Measurements from ENCODE around the gene SPDEF. TPM values are rescaled to one million over a fixed set of nuclear protein-coding genes. Genes with fewer than 3 reads are reported as not detected.

Gene SPDEF
- total RNA-seq, 2 experiments from 2014 or later = 0.34 to 0.54 TPM

- Histone ChIP-seq H3K4me2 (ENCODE audit: low read length) (no peak overlapping the region), H3K36me3 (ENCODE audit: insufficient read depth, low read length) (peaks cover 32% of the 10 kb centered on the region), H3K79me2 (ENCODE audit: insufficient read depth, low read depth, low read length) (peaks cover 24% of the 10 kb centered on the region; the same call in 1 of the 2 replicates), H3K9me3 (ENCODE audit: low read length) (no peaks in the 10 kb centered on the region), H2AFZ (ENCODE audit: low read length) (no peak overlapping the region), H3K4me3 (ENCODE audit: low read depth, low read length, poor library complexity, severe bottlenecking) (no peak overlapping the region), H3K4me1 (ENCODE audit: insufficient read depth, low read length, poor library complexity, severe bottlenecking) (peaks cover 12% of the 10 kb centered on the region), H4K20me1 (ENCODE audit: insufficient read depth, low read length) (0 out of 2 replicates have a peak, but pooled peaks cover 4% of the 10 kb centered on the region), H3K27ac (ENCODE audit: low read depth, low read length, poor library complexity, severe bottlenecking) (no peak overlapping the region), H3K9me2 (ENCODE audit: insufficient read depth, low read length) (no peaks in the 10 kb centered on the region)
- no TSS peak for BruUV-seq (replicated peaks)
- POLR2A ChIA-PET = no interaction called here
- intact Hi-C loops (cut with micrococcal nuclease; ENCODE audit: unreplicated experiment) = no loop called here
- TF ChIP-seq CTCF (conservative IDR thresholded peaks at IDR 0.05; ENCODE audit: low read length) (no peak), EZH2phosphoT487 (IDR thresholded peaks at IDR 0.05; ENCODE audit: borderline replicate concordance, low read depth, low read length) (no peak)
- DNase-seq (ENCODE audit: low spot score) = no peak
- CTCF ChIA-PET (ENCODE audit: unreplicated experiment) = no interaction called here
Measured at GRCh38 chr6:34587851-34588250, 31.7 kb upstream of the SPDEF start.

DNA sequence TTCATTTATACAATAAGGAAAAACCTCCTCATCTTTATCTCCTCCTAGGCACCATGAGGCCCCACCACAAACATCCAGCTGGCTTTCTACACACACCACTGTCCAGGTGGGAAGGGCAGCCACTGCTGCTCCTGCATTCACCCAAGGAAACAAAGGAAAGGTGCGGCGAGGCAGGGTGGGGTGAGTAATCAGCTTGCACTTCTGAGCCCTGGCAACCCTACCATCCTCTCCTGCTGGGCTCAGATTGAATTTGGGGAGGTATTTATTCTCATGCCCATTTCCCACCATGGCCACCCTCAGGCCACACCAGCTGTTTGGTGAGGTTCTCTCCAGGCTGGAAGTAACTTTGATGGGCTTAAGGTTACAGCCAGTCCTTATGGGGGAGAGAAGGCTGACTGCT, 31.2 kb upstream of the SPDEF start:
- intact Hi-C loops (cut with micrococcal nuclease; ENCODE audit: unreplicated experiment) = no loop called here
- no peaks in the 10 kb centered on the region for H3K9me2 ChIP-seq (ENCODE audit: insufficient read depth, low read length)
- peaks cover 9% of the 10 kb centered on the region for H3K4me1 ChIP-seq (ENCODE audit: insufficient read depth, low read length, poor library complexity, severe bottlenecking)
- BruUV-seq (replicated peaks) = no TSS peak
- H2AFZ ChIP-seq (ENCODE audit: low read length) = no peak overlapping the region
- CTCF ChIA-PET (ENCODE audit: unreplicated experiment) = no interaction called here
- H3K4me2 ChIP-seq (ENCODE audit: low read length) = no peak overlapping the region
- no peak for DNase-seq (ENCODE audit: low spot score)
- H3K27ac ChIP-seq (ENCODE audit: low read depth, low read length, poor library complexity, severe bottlenecking) = no peak overlapping the region
- TF ChIP-seq CTCF (conservative IDR thresholded peaks at IDR 0.05; ENCODE audit: low read length) (no peak), EZH2phosphoT487 (IDR thresholded peaks at IDR 0.05; ENCODE audit: borderline replicate concordance, low read depth, low read length) (no peak)
- peaks cover 32% of the 10 kb centered on the region for H3K36me3 ChIP-seq (ENCODE audit: insufficient read depth, low read length)
- H3K9me3 ChIP-seq (ENCODE audit: low read length) = no peaks in the 10 kb centered on the region
- 0 out of 2 replicates have a peak, but pooled peaks cover 4% of the 10 kb centered on the region for H4K20me1 ChIP-seq (ENCODE audit: insufficient read depth, low read length)
- POLR2A ChIA-PET = interaction anchor here (0.5 kb wide), 1 partner anchor 270 kb away, joined by 3 read pairs; no protein-coding TSS in a partner anchor
- H3K4me3 ChIP-seq (ENCODE audit: low read depth, low read length, poor library complexity, severe bottlenecking) = no peak overlapping the region
- peaks cover 19% of the 10 kb centered on the region; the same call in 1 of the 2 replicates for H3K79me2 ChIP-seq (ENCODE audit: insufficient read depth, low read depth, low read length)

DNA sequence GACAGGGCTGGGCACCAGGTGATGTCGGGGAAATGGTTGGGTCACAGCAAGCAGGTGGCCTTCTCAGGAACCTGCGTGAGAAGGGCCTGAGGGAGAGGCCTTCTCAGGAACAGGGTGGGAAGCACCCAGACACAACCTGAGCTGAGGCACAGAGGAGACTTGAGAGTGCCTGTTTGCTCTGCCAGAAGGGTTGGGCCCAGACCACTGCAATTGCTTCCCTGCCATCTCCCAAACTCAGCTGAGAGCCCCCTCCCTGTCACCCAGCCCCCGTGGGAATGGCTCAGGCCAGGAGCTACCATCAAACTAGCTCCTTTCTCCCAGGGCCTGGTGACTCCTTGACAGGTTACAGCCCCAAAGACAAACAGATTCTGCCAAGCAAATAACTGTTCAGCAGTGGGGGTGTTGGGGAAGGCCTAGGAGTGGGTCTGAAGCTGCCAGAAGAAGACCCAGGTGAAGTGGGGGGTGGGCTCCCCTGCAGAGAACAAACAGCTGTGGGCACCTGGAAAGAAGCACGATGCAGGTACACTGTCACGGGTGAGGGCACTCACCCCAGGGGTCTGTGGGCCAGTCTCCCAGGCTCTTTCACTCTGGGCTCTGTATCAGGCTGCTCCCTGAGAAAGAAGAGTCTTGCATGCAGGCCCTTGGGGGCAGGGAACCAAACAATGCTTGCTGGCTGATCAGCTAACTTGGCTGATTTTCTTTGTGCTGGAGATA, 30.4 kb upstream of the SPDEF start:
- H3K4me2 ChIP-seq (ENCODE audit: low read length) = no peak overlapping the region
- H2AFZ ChIP-seq (ENCODE audit: low read length) = no peak overlapping the region
- no peak overlapping the region for H3K27ac ChIP-seq (ENCODE audit: low read depth, low read length, poor library complexity, severe bottlenecking)
- ChIA-PET POLR2A (interaction anchor here (0.5 kb wide), 1 partner anchor 271 kb away, joined by 3 read pairs; no protein-coding TSS in a partner anchor), CTCF (ENCODE audit: unreplicated experiment) (interaction anchor here (0.6 kb wide), 1 partner anchor 286 kb away, joined by 4 read pairs; no protein-coding TSS in a partner anchor)
- H3K9me3 ChIP-seq (ENCODE audit: low read length) = no peaks in the 10 kb centered on the region
- H4K20me1 ChIP-seq (ENCODE audit: insufficient read depth, low read length) = 0 out of 2 replicates have a peak, but pooled peaks cover 4% of the 10 kb centered on the region
- no TSS peak for BruUV-seq (replicated peaks)
- H3K36me3 ChIP-seq (ENCODE audit: insufficient read depth, low read length) = peaks cover 35% of the 10 kb centered on the region
- DNase-seq (ENCODE audit: low spot score) = no peak
- no peak overlapping the region for H3K4me3 ChIP-seq (ENCODE audit: low read depth, low read length, poor library complexity, severe bottlenecking)
- intact Hi-C loops (cut with micrococcal nuclease; ENCODE audit: unreplicated experiment) = no loop called here
- H3K79me2 ChIP-seq (ENCODE audit: insufficient read depth, low read depth, low read length) = peaks cover 11% of the 10 kb centered on the region; the same call in 1 of the 2 replicates
- peaks cover under 1% of the 10 kb centered on the region for H3K4me1 ChIP-seq (ENCODE audit: insufficient read depth, low read length, poor library complexity, severe bottlenecking)
- no peaks in the 10 kb centered on the region for H3K9me2 ChIP-seq (ENCODE audit: insufficient read depth, low read length)
- no peak for TF ChIP-seq CTCF (conservative IDR thresholded peaks at IDR 0.05; ENCODE audit: low read length)
- no peak for TF ChIP-seq EZH2phosphoT487 (IDR thresholded peaks at IDR 0.05; ENCODE audit: borderline replicate concordance, low read depth, low read length)
